Endothelial cell of umbilical vein (primary cell): ENCODE data around the gene USP31. TPM values are rescaled to one million over a fixed set of nuclear protein-coding genes. Genes with fewer than 3 reads are reported as not detected.

Experiments used
- polyA plus RNA-seq, 4 experiments: library from polyadenylated mRNA; depleted of rRNA in 3 of 4; stranded (reverse) in 3 of 4; unstranded in 1 of 4; fragments of >200 nt; gene quantifications; 2 replicates each; pipeline versions ENCODE4 v1.2.1 to v1.2.3, GENCODE V29; 2011 to 2012; ENCODE audit warnings: missing spikeins in 1 of 4
- total RNA-seq: library from RNA; stranded (reverse); gene quantifications from 2 replicates; pipeline ENCODE4 v1.2.3, GENCODE V29; 2021

Gene USP31
- total and polyA plus RNA-seq, 2 donors (not counting 3 experiments of a cell fraction or from before 2014, with no cell fraction given): 14.5 to 42.4 TPM

Other genes starting within 250 kb of the USP31 start
- not detected in 2 replicates for gene SCNN1G, start 33.3 kb upstream of the USP31 start, total RNA-seq
- gene SCNN1G, start 33.3 kb upstream of the USP31 start, polyA plus RNA-seq: not detected in 2 replicates
- not detected in 2 replicates for gene SCNN1B, start 152.8 kb upstream of the USP31 start, total RNA-seq
- gene SCNN1B, start 152.8 kb upstream of the USP31 start, polyA plus RNA-seq: 0.03 TPM in 1 of 2 replicates, not detected in the other